SK-N-SH (cell line): ENCODE results near the gene CTSZ. TPM values are rescaled to one million over a fixed set of nuclear protein-coding genes. Genes with fewer than 3 reads are reported as not detected.
"Not testable (repeated sequence)": the region's sequence is repeated elsewhere in the genome, so short reads cannot be mapped to it uniquely, and the experiment has no call there.

ENCODE experiments used
- CTCF ChIA-PET: fragments of 300-600, 350-600 bp; formaldehyde crosslinking; extraction: SDS; loops from one replicate; lab custom pipeline; 2021; lab: Yijun Ruan, JAX
- POLR2A ChIA-PET: fragments of 350-600 bp; sonication (Branson Sonifier 250); formaldehyde crosslinking; extraction: SDS; loops from one replicate; lab custom pipeline; 2020; ENCODE audit warnings: antibody characterized with exemption, inconsistent platforms; lab: Yijun Ruan, JAX
- DNase-seq: peaks from one replicate; pipeline ENCODE4 v3.0.0; 2012
- H2AFZ ChIP-seq: fragments of 200-600 bp; sonication (generic); 2 replicates; pipeline ENCODE4 v1.8.1; 2016; ENCODE audit warnings: antibody characterized with exemption, mild to moderate bottlenecking, low read depth
- H3F3A ChIP-seq: fragments of 200-600 bp; sonication (generic); replicated peaks from 2 replicates; pipeline ENCODE3; 2016; ENCODE audit warnings: antibody characterized with exemption, mild to moderate bottlenecking; ENCODE audit not compliant: insufficient read depth
- H3K27ac ChIP-seq, 2 experiments: fragments of 200-500 bp in 1 of 2; fragments of 200-600 bp in 1 of 2; sonication (Bioruptor generic) in 1 of 2; sonication (generic), shearing (Covaris generic) in 1 of 2; 2 replicates each; pipeline versions ENCODE4 v1.5.1 to v1.6.1; 2014 to 2016; ENCODE audit warnings: low read depth in 2 of 2, inconsistent platforms in 1 of 2, low read length in 1 of 2, mild to moderate bottlenecking in 1 of 2, mixed read lengths in 1 of 2
- H3K27me3 ChIP-seq: fragments of 200-600 bp; sonication (generic), shearing (Covaris generic); 2 replicates; pipeline ENCODE4 v1.6.1; 2016; ENCODE audit warnings: mixed run types; ENCODE audit not compliant: insufficient read depth
- H3K36me3 ChIP-seq, 2 experiments: fragments of 200-500 bp in 1 of 2; fragments of 200-600 bp in 1 of 2; sonication (Bioruptor generic) in 1 of 2; sonication (generic) in 1 of 2; replicated peaks in 1 of 2; 2 replicates each; pipeline versions ENCODE3 to v1.5.1; 2014 to 2016; ENCODE audit warnings: low read length in 1 of 2, mild to moderate bottlenecking in 1 of 2; ENCODE audit not compliant: insufficient read depth in 2 of 2, control insufficient read depth in 1 of 2
- H3K4me1 ChIP-seq, 2 experiments: fragments of 200-500 bp in 1 of 2; fragments of 200-600 bp in 1 of 2; sonication (Bioruptor generic) in 1 of 2; sonication (generic), shearing (Covaris generic) in 1 of 2; 2 replicates each; pipeline versions ENCODE4 v1.5.1 to v1.6.1; 2014 to 2016; ENCODE audit warnings: low read depth in 1 of 2, low read length in 1 of 2, mixed run types in 1 of 2; ENCODE audit not compliant: insufficient read depth in 2 of 2, control insufficient read depth in 1 of 2
- H3K4me2 ChIP-seq: fragments of 200-600 bp; sonication (generic), shearing (Covaris generic); 2 replicates; pipeline ENCODE4 v1.6.1; 2017; ENCODE audit warnings: mixed run types
- H3K4me3 ChIP-seq, 2 experiments: fragments of 200-500 bp in 1 of 2; fragments of 200-600 bp in 1 of 2; sonication (Bioruptor generic) in 1 of 2; sonication (generic), shearing (Covaris generic) in 1 of 2; 2 replicates each; pipeline versions ENCODE4 v1.5.1 to v1.8.1; 2014 to 2016; ENCODE audit warnings: low read depth in 2 of 2, inconsistent platforms in 1 of 2, low read length in 1 of 2, mild to moderate bottlenecking in 1 of 2, mixed read lengths in 1 of 2, moderate library complexity in 1 of 2
- H3K79me2 ChIP-seq: fragments of 200-600 bp; sonication (generic); 2 replicates; pipeline ENCODE4 v1.8.1; 2017; ENCODE audit warnings: mild to moderate bottlenecking; ENCODE audit not compliant: insufficient read depth
- H3K9ac ChIP-seq: fragments of 200-600 bp; sonication (generic); 2 replicates; pipeline ENCODE4 v1.6.1; 2017; ENCODE audit warnings: mixed run types
- H3K9me2 ChIP-seq: fragments of 200-600 bp; sonication (generic); 2 replicates; pipeline ENCODE4 v1.6.1; 2017; ENCODE audit warnings: mixed run types
- H3K9me3 ChIP-seq: fragments of 200-600 bp; sonication (generic); 2 replicates; pipeline ENCODE4 v1.6.1; 2017; ENCODE audit warnings: mixed run types, mild to moderate bottlenecking, moderate library complexity
- H4K20me1 ChIP-seq: fragments of 200-600 bp; sonication (generic); 2 replicates; pipeline ENCODE4 v1.6.1; 2017; ENCODE audit warnings: mild to moderate bottlenecking, mixed run types; ENCODE audit not compliant: insufficient read depth
- CTCF ChIP-seq: fragments of 200-600 bp; sonication (generic); IDR thresholded peaks from 2 replicates; pipeline ENCODE4 v1.6.1; 2017; ENCODE audit warnings: antibody characterized with exemption, mild to moderate bottlenecking, moderate library complexity
- FOSL2 ChIP-seq: IDR thresholded peaks from 2 replicates; pipeline ENCODE4 v1.4.0; 2012; ENCODE audit warnings: low read depth, mild to moderate bottlenecking, moderate library complexity, borderline replicate concordance
- FOXJ3 ChIP-seq: sonication (generic); formaldehyde crosslinking; IDR thresholded peaks from 2 replicates; pipeline ENCODE4 v1.5.1; 2020; ENCODE audit warnings: mild to moderate bottlenecking, missing genetic modification reagents
- IRF3 ChIP-seq: fragments of 150-350 bp; IDR thresholded peaks from 2 replicates; pipeline ENCODE4 v1.6.1; 2016; ENCODE audit warnings: mild to moderate bottlenecking, low read depth, low read length
- JUND ChIP-seq: IDR thresholded peaks from 2 replicates; pipeline ENCODE4 v1.4.0; 2012
- MAX ChIP-seq: IDR thresholded peaks from 2 replicates; pipeline ENCODE4 v1.4.0; 2012; ENCODE audit warnings: low read depth
- MXI1 ChIP-seq: IDR thresholded peaks from 2 replicates; pipeline ENCODE4 v1.6.1; 2012; ENCODE audit warnings: mild to moderate bottlenecking, low read depth, low read length, improper control_type of control experiment
- NFIC ChIP-seq: IDR thresholded peaks from 2 replicates; pipeline ENCODE4 v1.4.0; 2012; ENCODE audit warnings: borderline replicate concordance
- PBX3 ChIP-seq: IDR thresholded peaks from 2 replicates; pipeline ENCODE4; 2012
- POLR2AphosphoS5 ChIP-seq: IDR thresholded peaks from 2 replicates; pipeline ENCODE4 v1.6.1; 2012; ENCODE audit warnings: low read depth, low read length
- SMC3 ChIP-seq: IDR thresholded peaks from 2 replicates; pipeline ENCODE4 v1.6.1; 2012; ENCODE audit warnings: low read depth, low read length, improper control_type of control experiment
- TAF1 ChIP-seq: IDR thresholded peaks from 2 replicates; pipeline ENCODE4 v1.6.1; 2012; ENCODE audit warnings: low read depth, mild to moderate bottlenecking, low read length, moderate library complexity, borderline replicate concordance
- TEAD4 ChIP-seq: IDR thresholded peaks from 2 replicates; pipeline ENCODE4 v1.4.0; 2012; ENCODE audit warnings: mild to moderate bottlenecking, borderline replicate concordance; ENCODE audit not compliant: insufficient read depth
- YY1 ChIP-seq: IDR thresholded peaks from 2 replicates; pipeline ENCODE4 v1.4.0; 2012; ENCODE audit warnings: low read depth, mild to moderate bottlenecking
- WGBS: methylation state at CpG from one replicate; pipeline ENCODE4 v1.1.6; 2017; ENCODE audit warnings: low lambda C conversion rate; 5-methylcytosine and 5-hydroxymethylcytosine counted together
- polyA plus RNA-seq, 3 experiments: library from polyadenylated mRNA; depleted of rRNA; stranded (reverse); fragments of >200 nt; gene quantifications; 2 replicates each; pipeline ENCODE4 v1.2.3, GENCODE V29; 2012

The CTSZ gene
- polyA plus RNA-seq, 1 of the 3 experiments (the other 2 are of a cell fraction), result 0.03 TPM

GRCh38 chr20:58967652-58968429 lies 39.2 kb downstream of the CTSZ start (continued):
- no peak for TF ChIP-seq MXI1
- TF ChIP-seq POLR2AphosphoS5, result no peak
- no peak for TF ChIP-seq SMC3
- no peak for TF ChIP-seq JUND

GRCh38 chr20:58965270-58966064 lies 41.6 kb downstream of the CTSZ start:
- Histone ChIP-seq H3F3A (no peaks in the 10 kb centered on the region), H3K9me3 (no peaks in the 10 kb centered on the region; the same call in 1 of the 2 replicates), H3K9ac (no peak overlapping the region), H3K27me3 (no peaks in the 10 kb centered on the region; the same call in 1 of the 2 replicates), H3K27ac (no peak overlapping the region), H3K4me1 (no peaks in the 10 kb centered on the region), H3K36me3 (no peaks in the 10 kb centered on the region), H3K79me2 (no peaks in the 10 kb centered on the region), H2AFZ (no peak overlapping the region), H4K20me1 (no peaks in the 10 kb centered on the region), H3K9me2 (no peaks in the 10 kb centered on the region), H3K4me2 (no peak overlapping the region), H3K4me3 (no peak overlapping the region)
- DNase-seq, result no peak
- TF ChIP-seq TAF1, result no peak
- TF ChIP-seq JUND, result no peak
- TF ChIP-seq MAX, result no peak
- TF ChIP-seq PBX3, result no peak
- TF ChIP-seq CTCF, result no peak
- TF ChIP-seq FOXJ3 (CRISPR knock-in tag), result no peak
- TF ChIP-seq TEAD4, result no peak
- no peak for TF ChIP-seq NFIC
- no peak for TF ChIP-seq YY1
- no peak for TF ChIP-seq IRF3
- TF ChIP-seq FOSL2, result no peak
- ChIA-PET CTCF (interaction anchor here (0.6 to 1.3 kb wide), 2 partner anchors 9 to 55 kb away, joined by 3 read pairs; no protein-coding TSS in a partner anchor), POLR2A (no interaction called here)
- 48% methylated on average over 10 of the region's 14 CpGs for WGBS

- CTCF ChIA-PET, result interaction anchor here (1.4 kb wide), 1 partner anchor 9 kb away, joined by 3 read pairs; no protein-coding TSS in a partner anchor
- H3K4me2 ChIP-seq, H3F3A ChIP-seq, H3K9me3 ChIP-seq, H3K4me1 ChIP-seq, H3K79me2 ChIP-seq, H3K9ac ChIP-seq, H2AFZ ChIP-seq, H3K27me3 ChIP-seq, POLR2A ChIA-PET, H4K20me1 ChIP-seq, H3K36me3 ChIP-seq, DNase-seq, H3K27ac ChIP-seq, H3K9me2 ChIP-seq, H3K4me3 ChIP-seq: not testable (repeated sequence)
- 69% methylated on average over 5 of the region's 5 CpGs for WGBS
Observed at GRCh38 chr20:58963922-58964321, 43.1 kb downstream of the CTSZ start.
